ENCODE measurements around the gene ABR.
"Not testable (repeated sequence)": the region's sequence is repeated elsewhere in the genome, so short reads cannot be mapped to it uniquely, and the experiment has no call there.

ABR gene

GRCh38 chr17:1122533-1123392, 57.0 kb downstream of the ABR start:
- Histone ChIP-seq H3K36me3 (replicated peaks; ENCODE audit: low read depth, low read length) (no peaks in the 10 kb centered on the region), H3K27ac (ENCODE audit: low read length) (no peak overlapping the region), H3K27me3 (ENCODE audit: low read depth, low read length) (no peaks in the 10 kb centered on the region), H3K4me2 (ENCODE audit: low read length) (peak overlapping the region; percentile 70), H4K20me1 (ENCODE audit: insufficient read depth, low read length) (peaks cover 25% of the 10 kb centered on the region), H3K9me3 (ENCODE audit: insufficient read depth, low read length) (no peaks in the 10 kb centered on the region), H2AFZ (ENCODE audit: low read depth, low read length) (no peak overlapping the region), H3K9ac (ENCODE audit: low read length) (no peak overlapping the region), H3K4me1 (ENCODE audit: low read length) (peaks cover 7% of the 10 kb centered on the region), H3K79me2 (ENCODE audit: low read length) (peaks cover 7% of the 10 kb centered on the region), H3K4me3 (ENCODE audit: low read length) (peak overlapping the region; percentile 24; the same call in 1 of the 2 replicates)
- TF ChIP-seq CTCF (IDR thresholded peaks at IDR 0.05; ENCODE audit: low read depth, low read length) (peak; percentile 62), EZH2phosphoT487 (IDR thresholded peaks at IDR 0.05; ENCODE audit: low read depth) (no peak)

- not testable (repeated sequence) for H3K79me2 ChIP-seq (ENCODE audit: low read length)
Measured at GRCh38 chr17:1121442-1121817, 58.4 kb downstream of the ABR start.

GRCh38 chr17:1120596-1121441, 59.0 kb downstream of the ABR start:
- TF ChIP-seq EZH2phosphoT487 (IDR thresholded peaks at IDR 0.05; ENCODE audit: low read depth) (no peak), CTCF (IDR thresholded peaks at IDR 0.05; ENCODE audit: low read depth, low read length) (no peak)
- no peak overlapping the region for H3K9ac ChIP-seq (ENCODE audit: low read length)
- peaks cover 18% of the 10 kb centered on the region for H4K20me1 ChIP-seq (ENCODE audit: insufficient read depth, low read length)
- H3K9me3 ChIP-seq (ENCODE audit: insufficient read depth, low read length): no peaks in the 10 kb centered on the region
- H3K27me3 ChIP-seq (ENCODE audit: low read depth, low read length): no peaks in the 10 kb centered on the region
- H2AFZ ChIP-seq (ENCODE audit: low read depth, low read length): no peak overlapping the region
- H3K27ac ChIP-seq (ENCODE audit: low read length): no peak overlapping the region
- H3K4me1 ChIP-seq (ENCODE audit: low read length): peaks cover 7% of the 10 kb centered on the region
- H3K4me3 ChIP-seq (ENCODE audit: low read length): no peak overlapping the region
- no peak overlapping the region for H3K4me2 ChIP-seq (ENCODE audit: low read length)
- peaks cover 7% of the 10 kb centered on the region for H3K79me2 ChIP-seq (ENCODE audit: low read length)
- H3K36me3 ChIP-seq (replicated peaks; ENCODE audit: low read depth, low read length): no peaks in the 10 kb centered on the region

More at GRCh38 chr17:1121442-1121817, 58.4 kb downstream of the ABR start:
- not testable (repeated sequence) for H3K36me3 ChIP-seq (replicated peaks; ENCODE audit: low read depth, low read length); H3K27me3 ChIP-seq (ENCODE audit: low read depth, low read length); H3K4me2 ChIP-seq (ENCODE audit: low read length); H3K9me3 ChIP-seq (ENCODE audit: insufficient read depth, low read length); H3K4me1 ChIP-seq (ENCODE audit: low read length); H2AFZ ChIP-seq (ENCODE audit: low read depth, low read length); H3K4me3 ChIP-seq (ENCODE audit: low read length); H3K9ac ChIP-seq (ENCODE audit: low read length); H3K27ac ChIP-seq (ENCODE audit: low read length)
- H4K20me1 ChIP-seq (ENCODE audit: insufficient read depth, low read length): peaks cover 18% of the 10 kb centered on the region

GRCh38 chr17:1119924-1120323, 59.9 kb downstream of the ABR start:
- no peak overlapping the region for H3K9ac ChIP-seq (ENCODE audit: low read length)
- H2AFZ ChIP-seq (ENCODE audit: low read depth, low read length): no peak overlapping the region
- no peak overlapping the region for H3K4me3 ChIP-seq (ENCODE audit: low read length)
- H3K27ac ChIP-seq (ENCODE audit: low read length): no peak overlapping the region
- H3K79me2 ChIP-seq (ENCODE audit: low read length): peaks cover 7% of the 10 kb centered on the region
- no peaks in the 10 kb centered on the region for H3K27me3 ChIP-seq (ENCODE audit: low read depth, low read length)
- no peak overlapping the region for H3K4me2 ChIP-seq (ENCODE audit: low read length)
- peaks cover 7% of the 10 kb centered on the region for H3K4me1 ChIP-seq (ENCODE audit: low read length)
- TF ChIP-seq CTCF (IDR thresholded peaks at IDR 0.05; ENCODE audit: low read depth, low read length) (no peak), EZH2phosphoT487 (IDR thresholded peaks at IDR 0.05; ENCODE audit: low read depth) (no peak)
- H4K20me1 ChIP-seq (ENCODE audit: insufficient read depth, low read length): peaks cover 15% of the 10 kb centered on the region
- no peaks in the 10 kb centered on the region for H3K36me3 ChIP-seq (replicated peaks; ENCODE audit: low read depth, low read length)
- no peaks in the 10 kb centered on the region for H3K9me3 ChIP-seq (ENCODE audit: insufficient read depth, low read length)

Data from OCI-LY3 (cell line).